Measurements from ENCODE around the gene MTA3.

The MTA3 gene

DNA sequence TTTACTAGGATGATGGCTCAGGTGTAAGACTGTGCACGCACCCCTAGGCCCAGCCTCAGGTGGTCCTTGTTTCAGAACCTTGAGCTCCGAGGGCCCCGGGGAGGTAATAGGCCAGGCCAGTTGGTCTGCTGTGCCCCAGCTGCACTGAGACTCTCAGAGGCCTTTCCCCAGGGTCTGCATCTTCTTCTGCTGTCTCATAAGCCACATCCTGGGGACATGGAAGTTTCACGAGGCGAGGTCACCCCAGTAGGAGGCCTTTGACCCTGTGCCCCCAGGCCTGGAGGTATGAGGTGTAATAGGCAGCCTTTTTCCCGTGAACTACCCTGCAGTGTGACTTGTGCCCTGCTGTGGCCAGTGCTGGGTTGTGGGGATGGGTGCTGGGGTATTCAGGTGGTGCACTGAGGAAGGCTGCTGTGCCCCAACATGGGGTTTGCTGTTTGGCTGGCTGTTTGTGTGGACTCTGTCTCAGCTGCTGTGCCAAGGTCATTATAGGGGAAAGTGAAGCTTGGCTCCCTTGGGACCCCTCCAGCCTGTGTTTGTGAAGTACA, 188.6 kb downstream of the MTA3 start:
- no peak overlapping the region for H3K4me3 ChIP-seq (ENCODE audit: low read depth in 1 of 2, low read length in 2 of 2)
- H3K9me3 ChIP-seq (ENCODE audit: low read length), result no peaks in the 10 kb centered on the region
- H3K27ac ChIP-seq (ENCODE audit: low read depth, low read length), result no peak overlapping the region
- peaks cover 17% of the 10 kb centered on the region for H3K4me1 ChIP-seq (ENCODE audit: insufficient read depth, low read length)
- no peak overlapping the region for H3K9ac ChIP-seq (ENCODE audit: low read length)
- H3K27me3 ChIP-seq (ENCODE audit: control insufficient read depth in 1 of 2, insufficient read depth in 2 of 2, low read length in 2 of 2), result no peaks in the 10 kb centered on the region
- H3K36me3 ChIP-seq (ENCODE audit: insufficient read depth, low read length), result peaks cover 14% of the 10 kb centered on the region

DNA sequence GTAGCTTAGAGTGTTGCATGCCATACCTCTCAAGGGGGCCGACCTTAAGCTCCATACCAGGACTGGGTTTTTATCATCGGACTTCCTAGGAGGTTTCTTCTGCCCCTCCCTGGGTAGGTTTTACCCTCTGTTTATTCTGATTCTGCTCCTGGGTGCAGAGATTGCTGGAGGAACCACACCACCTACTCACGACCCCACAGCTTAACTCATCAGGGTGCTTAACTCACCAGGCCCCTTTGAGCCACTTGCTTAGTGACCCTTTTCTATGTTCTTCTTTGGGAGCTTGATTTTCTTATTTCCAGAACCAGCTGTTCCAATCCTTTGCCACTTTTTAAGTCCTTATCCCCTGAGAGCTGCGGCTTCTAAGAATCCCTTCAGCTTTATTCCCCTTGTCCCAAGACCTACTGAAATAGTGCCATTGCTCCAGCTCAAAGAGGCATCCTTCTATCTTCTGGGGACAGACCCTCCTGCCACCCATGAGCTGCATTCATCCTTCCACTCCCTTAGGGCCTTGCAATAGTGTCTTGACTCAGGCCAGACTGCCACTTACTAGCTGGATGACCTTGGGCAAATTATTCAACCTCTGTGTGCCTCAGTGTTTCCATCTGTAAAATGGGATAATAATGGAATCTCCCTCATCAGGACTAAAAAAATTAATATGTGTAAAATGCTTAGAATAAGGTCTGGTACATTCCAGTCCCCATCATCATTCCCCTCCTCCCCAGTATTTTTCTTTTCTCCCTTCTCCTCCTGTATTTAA, 189.7 kb downstream of the MTA3 start:
- Histone ChIP-seq H3K27me3 (ENCODE audit: control insufficient read depth in 1 of 2, insufficient read depth in 2 of 2, low read length in 2 of 2) (no peaks in the 10 kb centered on the region), H3K36me3 (ENCODE audit: insufficient read depth, low read length) (peaks cover 13% of the 10 kb centered on the region), H3K9ac (ENCODE audit: low read length) (no peak overlapping the region), H3K4me1 (ENCODE audit: insufficient read depth, low read length) (peaks cover 16% of the 10 kb centered on the region), H3K4me3 (ENCODE audit: low read depth in 1 of 2, low read length in 2 of 2) (no peak overlapping the region), H3K27ac (ENCODE audit: low read depth, low read length) (no peak overlapping the region), H3K9me3 (ENCODE audit: low read length) (no peaks in the 10 kb centered on the region)

- Histone ChIP-seq H3K9me3 (ENCODE audit: low read length) (no peaks in the 10 kb centered on the region), H3K9ac (ENCODE audit: low read length) (no peak overlapping the region), H3K27me3 (ENCODE audit: control insufficient read depth in 1 of 2, insufficient read depth in 2 of 2, low read length in 2 of 2) (no peaks in the 10 kb centered on the region), H3K4me3 (ENCODE audit: low read depth in 1 of 2, low read length in 2 of 2) (no peak overlapping the region), H3K27ac (ENCODE audit: low read depth, low read length) (no peak overlapping the region), H3K36me3 (ENCODE audit: insufficient read depth, low read length) (peaks cover 7% of the 10 kb centered on the region), H3K4me1 (ENCODE audit: insufficient read depth, low read length) (peaks cover 10% of the 10 kb centered on the region)
These were observed 190.3 kb downstream of the MTA3 start for GRCh38 chr2:42758751-42759150.

- Histone ChIP-seq H3K36me3 (ENCODE audit: insufficient read depth, low read length) (peaks cover 7% of the 10 kb centered on the region), H3K4me3 (ENCODE audit: low read depth in 1 of 2, low read length in 2 of 2) (no peak overlapping the region), H3K27ac (ENCODE audit: low read depth, low read length) (no peak overlapping the region)
These were observed 193.1 kb downstream of the MTA3 start for GRCh38 chr2:42761554-42761953.

DNA sequence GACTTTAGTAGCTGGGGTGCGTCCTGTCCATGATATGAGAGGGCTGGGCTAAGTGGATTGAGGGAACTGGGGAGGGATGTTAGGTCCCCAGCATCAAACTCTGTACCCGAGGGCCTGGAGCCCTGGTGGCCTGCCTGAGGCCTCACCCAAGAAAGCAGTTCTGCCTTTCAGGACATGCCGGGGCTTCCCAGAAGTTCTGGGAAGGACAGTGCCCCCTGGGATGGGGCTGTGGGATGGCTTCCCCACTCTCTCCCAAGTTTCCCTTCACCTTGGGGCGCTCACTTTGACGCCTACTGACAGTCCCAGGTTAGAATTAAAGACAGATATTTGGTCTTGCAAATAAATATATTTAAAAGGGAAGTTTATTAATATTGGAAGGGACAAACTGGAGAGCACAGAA, 193.7 kb downstream of the MTA3 start:
- Histone ChIP-seq H3K36me3 (ENCODE audit: insufficient read depth, low read length) (peaks cover 7% of the 10 kb centered on the region), H3K9me3 (ENCODE audit: low read length) (no peaks in the 10 kb centered on the region), H3K9ac (ENCODE audit: low read length) (no peak overlapping the region), H3K27me3 (ENCODE audit: control insufficient read depth in 1 of 2, insufficient read depth in 2 of 2, low read length in 2 of 2) (no peaks in the 10 kb centered on the region), H3K4me1 (ENCODE audit: insufficient read depth, low read length) (no peaks in the 10 kb centered on the region), H3K4me3 (ENCODE audit: low read depth in 1 of 2, low read length in 2 of 2) (no peak overlapping the region), H3K27ac (ENCODE audit: low read depth, low read length) (no peak overlapping the region)

More at GRCh38 chr2:42761554-42761953, 193.1 kb downstream of the MTA3 start:
- no peaks in the 10 kb centered on the region for H3K27me3 ChIP-seq (ENCODE audit: control insufficient read depth in 1 of 2, insufficient read depth in 2 of 2, low read length in 2 of 2)
- no peak overlapping the region for H3K9ac ChIP-seq (ENCODE audit: low read length)
- H3K4me1 ChIP-seq (ENCODE audit: insufficient read depth, low read length), result no peaks in the 10 kb centered on the region
- no peaks in the 10 kb centered on the region for H3K9me3 ChIP-seq (ENCODE audit: low read length)

GRCh38 chr2:42762823-42763804, 194.7 kb downstream of the MTA3 start:
- Histone ChIP-seq H3K4me3 (ENCODE audit: low read depth in 1 of 2, low read length in 2 of 2) (no peak overlapping the region), H3K27ac (ENCODE audit: low read depth, low read length) (no peak overlapping the region), H3K27me3 (ENCODE audit: control insufficient read depth in 1 of 2, insufficient read depth in 2 of 2, low read length in 2 of 2) (no peaks in the 10 kb centered on the region), H3K36me3 (ENCODE audit: insufficient read depth, low read length) (peaks cover 7% of the 10 kb centered on the region), H3K9me3 (ENCODE audit: low read length) (no peaks in the 10 kb centered on the region), H3K4me1 (ENCODE audit: insufficient read depth, low read length) (no peaks in the 10 kb centered on the region), H3K9ac (ENCODE audit: low read length) (no peak overlapping the region)

- no peak within 1 kb of the TSS for H3K27ac ChIP-seq (ENCODE audit: low read depth, low read length)
- H3K27me3 ChIP-seq (ENCODE audit: control insufficient read depth in 1 of 2, insufficient read depth in 2 of 2, low read length in 2 of 2), result no peaks in the 10 kb centered on the region
- H3K36me3 ChIP-seq (ENCODE audit: insufficient read depth, low read length), result peaks cover 7% of the 10 kb centered on the region
- no peak within 1 kb of the TSS for H3K4me3 ChIP-seq (ENCODE audit: low read depth in 1 of 2, low read length in 2 of 2)
- no peaks in the 10 kb centered on the region for H3K4me1 ChIP-seq (ENCODE audit: insufficient read depth, low read length)
- H3K9me3 ChIP-seq (ENCODE audit: low read length), result no peaks in the 10 kb centered on the region
- H3K9ac ChIP-seq (ENCODE audit: low read length), result no peak within 1 kb of the TSS
These were observed 195.7 kb downstream of the MTA3 start, which contains the start of gene OXER1 for GRCh38 chr2:42764096-42764495. OXER1 (minus strand) TSS chr2:42764135; CDS start chr2:42764062, 73 bp downstream.

DNA sequence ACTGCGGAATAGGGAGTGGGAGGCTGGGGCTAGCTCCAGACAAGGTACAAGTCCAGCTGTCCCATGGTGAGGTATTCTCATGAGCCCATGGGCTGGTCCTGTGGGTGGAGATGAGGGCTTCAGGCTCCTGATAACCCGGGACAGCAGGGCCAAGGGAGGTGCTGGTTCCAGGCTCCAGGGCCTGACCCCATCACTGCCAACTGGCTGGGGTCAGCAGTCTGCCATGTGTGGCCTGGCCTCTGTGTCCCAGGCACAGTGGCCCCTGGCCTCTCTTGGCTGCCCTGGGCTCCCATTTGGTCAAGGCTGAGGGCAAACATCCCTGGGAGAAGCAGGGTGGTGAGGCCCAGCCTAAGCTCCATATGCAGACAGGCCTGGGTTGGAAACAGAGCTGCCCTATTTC, 196.5 kb downstream of the MTA3 start:
- Histone ChIP-seq H3K36me3 (ENCODE audit: insufficient read depth, low read length) (peaks cover 5% of the 10 kb centered on the region), H3K27me3 (ENCODE audit: control insufficient read depth in 1 of 2, insufficient read depth in 2 of 2, low read length in 2 of 2) (no peaks in the 10 kb centered on the region), H3K9ac (ENCODE audit: low read length) (no peak overlapping the region), H3K4me3 (ENCODE audit: low read depth in 1 of 2, low read length in 2 of 2) (no peak overlapping the region), H3K27ac (ENCODE audit: low read depth, low read length) (no peak overlapping the region), H3K9me3 (ENCODE audit: low read length) (no peaks in the 10 kb centered on the region), H3K4me1 (ENCODE audit: insufficient read depth, low read length) (no peaks in the 10 kb centered on the region)

DNA sequence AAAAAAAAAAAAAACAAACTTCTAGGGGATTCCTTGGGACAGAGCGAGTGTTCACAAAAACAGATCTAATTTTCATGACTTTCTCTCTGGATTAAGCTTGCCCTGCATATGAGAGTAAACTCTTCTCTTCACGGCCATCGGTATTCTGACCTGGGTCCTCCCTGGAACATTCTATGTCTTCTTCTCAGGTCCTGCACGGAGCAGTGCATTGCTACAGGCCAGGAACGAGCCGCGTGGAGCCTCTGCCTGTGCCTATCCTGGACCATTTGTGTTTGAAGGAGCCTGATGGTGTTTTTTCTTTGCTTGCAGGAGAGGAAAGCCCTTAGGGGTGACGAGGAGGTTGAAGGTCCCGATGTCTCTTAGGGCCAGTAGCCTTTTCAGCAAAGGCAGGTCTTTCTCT, 197.3 kb downstream of the MTA3 start:
- no peak overlapping the region for H3K4me3 ChIP-seq (ENCODE audit: low read depth in 1 of 2, low read length in 2 of 2)
- H3K9me3 ChIP-seq (ENCODE audit: low read length), result no peaks in the 10 kb centered on the region
- no peaks in the 10 kb centered on the region for H3K27me3 ChIP-seq (ENCODE audit: control insufficient read depth in 1 of 2, insufficient read depth in 2 of 2, low read length in 2 of 2)
- H3K9ac ChIP-seq (ENCODE audit: low read length), result no peak overlapping the region
- no peaks in the 10 kb centered on the region for H3K36me3 ChIP-seq (ENCODE audit: insufficient read depth, low read length)
- H3K4me1 ChIP-seq (ENCODE audit: insufficient read depth, low read length), result no peaks in the 10 kb centered on the region
- H3K27ac ChIP-seq (ENCODE audit: low read depth, low read length), result no peak overlapping the region

- Histone ChIP-seq H3K4me3 (ENCODE audit: low read depth in 1 of 2, low read length in 2 of 2) (no peak overlapping the region), H3K36me3 (ENCODE audit: insufficient read depth, low read length) (no peaks in the 10 kb centered on the region), H3K27ac (ENCODE audit: low read depth, low read length) (no peak overlapping the region), H3K4me1 (ENCODE audit: insufficient read depth, low read length) (no peaks in the 10 kb centered on the region), H3K9me3 (ENCODE audit: low read length) (no peaks in the 10 kb centered on the region), H3K9ac (ENCODE audit: low read length) (no peak overlapping the region), H3K27me3 (ENCODE audit: control insufficient read depth in 1 of 2, insufficient read depth in 2 of 2, low read length in 2 of 2) (no peaks in the 10 kb centered on the region)
These were observed 198.9 kb downstream of the MTA3 start for GRCh38 chr2:42767080-42767898.
